HG03039 (cell line): ENCODE results near the gene C14orf39.

Source experiments
- ATAC-seq: cut with Tn5 transposase; IDR thresholded peaks from one replicate; pipeline ENCODE4 v1.9.1; 2021; ENCODE audit warnings: mild to moderate bottlenecking, moderate library complexity; ENCODE audit not compliant: unreplicated experiment

C14orf39 gene

GRCh38 chr14:60485598-60486251 lies at the start of gene C14orf39:
TSS of gene C14orf39 (minus strand) at chr14:60486063. CDS start at chr14:60485078, 985 bp downstream.
- no peak for ATAC-seq

GRCh38 chr14:60532442-60532841 lies 46.6 kb upstream of the C14orf39 start:
- no peak for ATAC-seq

GRCh38 chr14:60515511-60516289 lies 29.8 kb upstream of the C14orf39 start:
- ATAC-seq: no peak

- ATAC-seq: no peak
Observed at GRCh38 chr14:60514741-60515491, 29.1 kb upstream of the C14orf39 start.

- no peak for ATAC-seq
Observed at GRCh38 chr14:60514378-60514740, 28.5 kb upstream of the C14orf39 start.

- ATAC-seq: no peak
Observed at GRCh38 chr14:60512973-60513571, 27.2 kb upstream of the C14orf39 start.

GRCh38 chr14:60512126-60512525 lies 26.3 kb upstream of the C14orf39 start:
- no peak for ATAC-seq

- ATAC-seq: no peak
Observed at GRCh38 chr14:60510951-60511599, 25.2 kb upstream of the C14orf39 start.

GRCh38 chr14:60510254-60510950 lies 24.5 kb upstream of the C14orf39 start:
- ATAC-seq: no peak

- ATAC-seq: no peak
Observed at GRCh38 chr14:60509438-60510253, 23.8 kb upstream of the C14orf39 start.

- ATAC-seq: no peak
Observed at GRCh38 chr14:60508707-60509437, 23.0 kb upstream of the C14orf39 start, which contains the start of gene SIX6. TSS of gene SIX6 (plus strand) at chr14:60509146. CDS start at chr14:60509399, 253 bp downstream.

- ATAC-seq: no peak
Observed at GRCh38 chr14:60508363-60508706, 22.5 kb upstream of the C14orf39 start.

- no peak for ATAC-seq
Observed at GRCh38 chr14:60506985-60507829, 21.3 kb upstream of the C14orf39 start.

GRCh38 chr14:60506462-60506984 lies 20.7 kb upstream of the C14orf39 start:
- ATAC-seq: no peak

GRCh38 chr14:60506010-60506409 lies 20.1 kb upstream of the C14orf39 start:
- ATAC-seq: no peak

GRCh38 chr14:60505448-60505847 lies 19.6 kb upstream of the C14orf39 start:
- ATAC-seq: no peak

GRCh38 chr14:60502541-60502940 lies 16.7 kb upstream of the C14orf39 start:
- ATAC-seq: no peak

- no peak for ATAC-seq
Observed at GRCh38 chr14:60495946-60496345, 10.1 kb upstream of the C14orf39 start.
